Loucy (cell line): ENCODE data around the gene SH3RF2.

Experiments used
- H2AFZ ChIP-seq: fragments of 200-600 bp; sonication (generic); 2 replicates; pipeline ENCODE4 v1.6.0; 2016; ENCODE audit warnings: antibody characterized with exemption, mild to moderate bottlenecking, low read length, moderate library complexity
- H3F3A ChIP-seq: fragments of 200-600 bp; 2 replicates; pipeline ENCODE4 v1.6.0; 2016; ENCODE audit warnings: antibody characterized with exemption, low read depth, mild to moderate bottlenecking
- H3K27me3 ChIP-seq: fragments of 200-600 bp; sonication (generic); 2 replicates; pipeline ENCODE4 v1.6.1; 2014; ENCODE audit warnings: low read length, mild to moderate bottlenecking; ENCODE audit not compliant: insufficient read depth, poor library complexity, severe bottlenecking
- H3K36me3 ChIP-seq: fragments of 200-600 bp; sonication (generic); 2 replicates; pipeline ENCODE4 v1.6.1; 2016; ENCODE audit warnings: low read length; ENCODE audit not compliant: insufficient read depth
- H3K4me1 ChIP-seq: fragments of 200-600 bp; sonication (generic); 2 replicates; pipeline ENCODE4 v1.5.1; 2014; ENCODE audit warnings: low read length, mild to moderate bottlenecking; ENCODE audit not compliant: insufficient read depth, poor library complexity, severe bottlenecking
- H3K4me2 ChIP-seq: fragments of 200-600 bp; sonication (generic); 2 replicates; pipeline ENCODE4 v1.6.0; 2014; ENCODE audit warnings: antibody characterized with exemption, low read length, low read depth, mild to moderate bottlenecking; ENCODE audit not compliant: poor library complexity, severe bottlenecking
- H3K4me3 ChIP-seq: fragments of 200-600 bp; sonication (generic); 2 replicates; pipeline ENCODE4 v1.5.1; 2014; ENCODE audit warnings: low read length, mild to moderate bottlenecking, mixed read lengths; ENCODE audit not compliant: poor library complexity, severe bottlenecking
- H3K79me2 ChIP-seq: fragments of 200-600 bp; sonication (generic); 2 replicates; pipeline ENCODE4 v1.6.1; 2014; ENCODE audit warnings: low read length; ENCODE audit not compliant: insufficient read depth
- H3K9ac ChIP-seq: fragments of 200-600 bp; sonication (generic); 2 replicates; pipeline ENCODE4 v1.6.0; 2014; ENCODE audit warnings: mild to moderate bottlenecking, low read depth, low read length, moderate library complexity; ENCODE audit not compliant: poor library complexity, severe bottlenecking
- H3K9me2 ChIP-seq: fragments of 200-600 bp; sonication (generic); replicated peaks from 2 replicates; pipeline ENCODE4 v1.6.1; 2016; ENCODE audit warnings: low read depth, low read length, mixed read lengths
- H3K9me3 ChIP-seq: fragments of 200-600 bp; sonication (generic); 2 replicates; pipeline ENCODE4 v1.6.1; 2014; ENCODE audit warnings: mild to moderate bottlenecking, antibody characterized with exemption, low read length, low read depth; ENCODE audit not compliant: insufficient read depth
- H4K20me1 ChIP-seq: fragments of 200-600 bp; sonication (generic); 2 replicates; pipeline ENCODE4 v1.6.0; 2014; ENCODE audit warnings: antibody characterized with exemption, low read length, mild to moderate bottlenecking; ENCODE audit not compliant: insufficient read depth, poor library complexity, severe bottlenecking
- EZH2phosphoT487 ChIP-seq: fragments of 200-600 bp; IDR thresholded peaks from 2 replicates; pipeline ENCODE4 v1.6.1; 2018; ENCODE audit warnings: antibody characterized with exemption, mild to moderate bottlenecking, moderate library complexity, borderline replicate concordance
- TF ChIP-seq, protein P1 (sequence below): fragments of 200-600 bp; sonication (generic); conservative IDR thresholded peaks from 2 replicates; pipeline ENCODE4 v1.5.1; 2014; ENCODE audit warnings: mild to moderate bottlenecking, antibody characterized with exemption, low read length

SH3RF2 gene

DNA sequence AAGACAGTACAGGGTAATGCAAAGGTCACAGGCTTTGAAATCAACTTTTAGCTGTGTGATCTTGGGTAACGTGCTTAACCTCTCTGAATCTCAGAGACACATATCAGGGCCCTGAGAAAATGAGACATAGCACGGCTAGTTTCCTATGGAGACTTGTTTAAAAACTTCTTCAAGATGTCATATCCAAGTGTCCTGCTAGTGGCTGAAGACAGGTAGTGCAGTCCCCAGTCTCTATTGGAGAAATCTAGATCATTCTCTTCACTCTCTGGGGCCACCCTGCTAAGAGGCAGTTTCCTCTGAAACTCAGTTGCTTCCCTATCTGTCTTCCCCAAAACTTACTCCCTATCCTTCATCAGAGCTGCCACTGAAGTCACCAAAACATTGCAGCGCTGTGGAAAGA lies 33.3 kb upstream of the SH3RF2 start:
- H3K9ac ChIP-seq, result no peak overlapping the region
- H3K4me2 ChIP-seq, result no peak overlapping the region
- no peaks in the 10 kb centered on the region for H4K20me1 ChIP-seq
- no peak overlapping the region for H3K4me3 ChIP-seq
- no peaks in the 10 kb centered on the region for H3F3A ChIP-seq
- H3K4me1 ChIP-seq, result no peaks in the 10 kb centered on the region
- no peaks in the 10 kb centered on the region for H3K9me2 ChIP-seq
- no peaks in the 10 kb centered on the region for H3K36me3 ChIP-seq
- TF ChIP-seq, protein P1, sequence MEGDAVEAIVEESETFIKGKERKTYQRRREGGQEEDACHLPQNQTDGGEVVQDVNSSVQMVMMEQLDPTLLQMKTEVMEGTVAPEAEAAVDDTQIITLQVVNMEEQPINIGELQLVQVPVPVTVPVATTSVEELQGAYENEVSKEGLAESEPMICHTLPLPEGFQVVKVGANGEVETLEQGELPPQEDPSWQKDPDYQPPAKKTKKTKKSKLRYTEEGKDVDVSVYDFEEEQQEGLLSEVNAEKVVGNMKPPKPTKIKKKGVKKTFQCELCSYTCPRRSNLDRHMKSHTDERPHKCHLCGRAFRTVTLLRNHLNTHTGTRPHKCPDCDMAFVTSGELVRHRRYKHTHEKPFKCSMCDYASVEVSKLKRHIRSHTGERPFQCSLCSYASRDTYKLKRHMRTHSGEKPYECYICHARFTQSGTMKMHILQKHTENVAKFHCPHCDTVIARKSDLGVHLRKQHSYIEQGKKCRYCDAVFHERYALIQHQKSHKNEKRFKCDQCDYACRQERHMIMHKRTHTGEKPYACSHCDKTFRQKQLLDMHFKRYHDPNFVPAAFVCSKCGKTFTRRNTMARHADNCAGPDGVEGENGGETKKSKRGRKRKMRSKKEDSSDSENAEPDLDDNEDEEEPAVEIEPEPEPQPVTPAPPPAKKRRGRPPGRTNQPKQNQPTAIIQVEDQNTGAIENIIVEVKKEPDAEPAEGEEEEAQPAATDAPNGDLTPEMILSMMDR, result peak; percentile 48
- no peak for TF ChIP-seq EZH2phosphoT487
- H2AFZ ChIP-seq, result no peak overlapping the region
- H3K79me2 ChIP-seq, result no peaks in the 10 kb centered on the region
- no peaks in the 10 kb centered on the region for H3K27me3 ChIP-seq
- H3K9me3 ChIP-seq, result no peaks in the 10 kb centered on the region; the same call in 1 of the 2 replicates

DNA sequence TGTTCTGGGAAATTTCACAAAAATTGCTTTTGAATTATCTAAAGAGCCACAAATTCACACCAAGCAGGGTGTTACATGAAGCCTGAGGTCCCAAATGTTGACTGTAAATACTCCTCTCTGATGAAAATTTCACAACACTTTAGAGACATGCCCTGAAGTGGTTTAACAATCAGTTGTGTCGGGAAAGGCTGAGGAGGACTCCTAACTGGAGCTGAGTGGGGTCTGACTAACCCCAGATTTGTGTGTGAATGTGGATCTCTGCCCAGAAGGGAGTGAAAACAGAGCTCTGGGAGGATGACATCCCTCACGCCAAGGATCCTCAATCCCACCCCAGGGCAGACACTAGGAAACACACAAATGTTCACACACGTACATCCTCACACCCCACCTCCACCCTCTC lies 32.5 kb upstream of the SH3RF2 start:
- Histone ChIP-seq H3F3A (no peaks in the 10 kb centered on the region), H3K4me2 (no peak overlapping the region), H3K4me3 (no peak overlapping the region), H3K4me1 (no peaks in the 10 kb centered on the region), H3K9me3 (no peaks in the 10 kb centered on the region; the same call in 1 of the 2 replicates), H3K36me3 (no peaks in the 10 kb centered on the region), H3K9me2 (no peaks in the 10 kb centered on the region), H3K79me2 (no peaks in the 10 kb centered on the region), H2AFZ (no peak overlapping the region), H3K27me3 (no peaks in the 10 kb centered on the region), H3K9ac (no peak overlapping the region), H4K20me1 (no peaks in the 10 kb centered on the region)
- no peak for TF ChIP-seq EZH2phosphoT487
- TF ChIP-seq, protein P1, result no peak

- no peak for TF ChIP-seq EZH2phosphoT487
- TF ChIP-seq, protein P1, result no peak
- Histone ChIP-seq H3K9me2 (no peaks in the 10 kb centered on the region), H3K79me2 (no peaks in the 10 kb centered on the region), H3K36me3 (no peaks in the 10 kb centered on the region), H3K4me3 (no peak overlapping the region), H3F3A (no peaks in the 10 kb centered on the region), H3K9ac (no peak overlapping the region), H2AFZ (no peak overlapping the region), H3K9me3 (no peaks in the 10 kb centered on the region), H3K4me2 (no peak overlapping the region), H3K27me3 (no peaks in the 10 kb centered on the region), H4K20me1 (no peaks in the 10 kb centered on the region), H3K4me1 (no peaks in the 10 kb centered on the region)
Measured at GRCh38 chr5:145904743-145905142, 31.6 kb upstream of the SH3RF2 start.
